ENCODE results near the gene DMD. TPM values are rescaled to one million over a fixed set of nuclear protein-coding genes. Genes with fewer than 3 reads are reported as not detected.

DMD gene
- total and polyA plus RNA-seq, 4 experiments from 2014 or later, result 0.18 to 0.55 (median 0.19) TPM; not detected in 1

- Histone ChIP-seq H3K27ac (ENCODE audit: low read depth, low read length) (no peak overlapping the region), H3K27me3 (ENCODE audit: insufficient read depth, low read length) (no peaks in the 10 kb centered on the region), H3K4me1 (ENCODE audit: insufficient read depth, low read length) (no peaks in the 10 kb centered on the region), H3K4me3 (ENCODE audit: low read length in 2 of 2) (no peak overlapping the region), H3K9me3 (ENCODE audit: control insufficient read depth in 1 of 2, low read length in 2 of 2) (no peaks in the 10 kb centered on the region), H3K36me3 (ENCODE audit: insufficient read depth, low read length) (no peaks in the 10 kb centered on the region)
- peaks cover 0 to 3% of the 10 kb centered on the region in 2 donors for H3K27me3 Mint-ChIP-seq
- intact Hi-C loops (cut with micrococcal nuclease), result no loop called here
- CTCF ChIA-PET (ENCODE audit: partially characterized antibody), result no interaction called here
- H3K36me3 Mint-ChIP-seq, result no peaks in the 10 kb centered on the region
- H3K4me3 Mint-ChIP-seq, result no peak overlapping the region
- peaks cover 0 to 7% (median under 1%) of the 10 kb centered on the region in 8 donors for H3K9me3 Mint-ChIP-seq
- DNase-seq, result no peak
- POLR2A ChIA-PET (ENCODE audit: partially characterized antibody), result no interaction called here
- no peak overlapping the region for H3K27ac Mint-ChIP-seq
- H3K4me1 Mint-ChIP-seq, result no peaks in the 10 kb centered on the region
Observed at GRCh38 chrX:31580227-31580626, 1631.1 kb downstream of the DMD start.

- H3K9me3 Mint-ChIP-seq, result no peaks in the 10 kb centered on the region
- Histone ChIP-seq H3K36me3 (ENCODE audit: insufficient read depth, low read length) (no peaks in the 10 kb centered on the region), H3K4me3 (ENCODE audit: low read length in 2 of 2) (no peak overlapping the region), H3K4me1 (ENCODE audit: insufficient read depth, low read length) (no peaks in the 10 kb centered on the region), H3K9me3 (ENCODE audit: control insufficient read depth in 1 of 2, low read length in 2 of 2) (no peaks in the 10 kb centered on the region), H3K27me3 (ENCODE audit: insufficient read depth, low read length) (no peaks in the 10 kb centered on the region), H3K27ac (ENCODE audit: low read depth, low read length) (no peak overlapping the region)
- H3K27me3 Mint-ChIP-seq, result no peaks in the 10 kb centered on the region
- no peaks in the 10 kb centered on the region for H3K4me1 Mint-ChIP-seq
- no peak overlapping the region for H3K27ac Mint-ChIP-seq
- ChIA-PET CTCF (ENCODE audit: partially characterized antibody) (no interaction called here), POLR2A (ENCODE audit: partially characterized antibody) (no interaction called here)
- H3K36me3 Mint-ChIP-seq, result no peaks in the 10 kb centered on the region
- no peak for DNase-seq
- H3K4me3 Mint-ChIP-seq, result no peak overlapping the region
- intact Hi-C loops (cut with micrococcal nuclease), result no loop called here
Observed at GRCh38 chrX:31572360-31572759, 1639.0 kb downstream of the DMD start.

GRCh38 chrX:31570658-31571057, 1640.7 kb downstream of the DMD start:
- H3K9me3 Mint-ChIP-seq, result no peaks in the 10 kb centered on the region
- intact Hi-C loops (cut with micrococcal nuclease), result no loop called here
- DNase-seq, result no peak
- no peaks in the 10 kb centered on the region for H3K36me3 ChIP-seq (ENCODE audit: insufficient read depth, low read length)
- no peaks in the 10 kb centered on the region for H3K27me3 Mint-ChIP-seq
- no peaks in the 10 kb centered on the region for H3K9me3 ChIP-seq (ENCODE audit: control insufficient read depth in 1 of 2, low read length in 2 of 2)
- no peak overlapping the region for H3K4me3 Mint-ChIP-seq
- H3K4me1 ChIP-seq (ENCODE audit: insufficient read depth, low read length), result no peaks in the 10 kb centered on the region
- H3K4me1 Mint-ChIP-seq, result no peaks in the 10 kb centered on the region
- ChIA-PET POLR2A (ENCODE audit: partially characterized antibody) (no interaction called here), CTCF (ENCODE audit: partially characterized antibody) (no interaction called here)
- H3K27ac Mint-ChIP-seq, result no peak overlapping the region
- H3K27ac ChIP-seq (ENCODE audit: low read depth, low read length), result no peak overlapping the region
- no peak overlapping the region for H3K4me3 ChIP-seq (ENCODE audit: low read length in 2 of 2)
- no peaks in the 10 kb centered on the region for H3K36me3 Mint-ChIP-seq
- no peaks in the 10 kb centered on the region for H3K27me3 ChIP-seq (ENCODE audit: insufficient read depth, low read length)

- Mint-ChIP-seq H3K4me1 (no peaks in the 10 kb centered on the region), H3K27me3 (no peaks in the 10 kb centered on the region), H3K9me3 (peaks cover 0 to 5% (median 0%) of the 10 kb centered on the region in 8 donors), H3K27ac (peak overlapping the region in 1 of 7 donors; percentile 30), H3K4me3 (no peak overlapping the region), H3K36me3 (no peaks in the 10 kb centered on the region)
- H3K27me3 ChIP-seq (ENCODE audit: insufficient read depth, low read length), result no peaks in the 10 kb centered on the region
- ChIA-PET CTCF (ENCODE audit: partially characterized antibody) (no interaction called here), POLR2A (ENCODE audit: partially characterized antibody) (no interaction called here)
- DNase-seq, result no peak
- intact Hi-C loops (cut with micrococcal nuclease), result no loop called here
- H3K36me3 ChIP-seq (ENCODE audit: insufficient read depth, low read length), result no peaks in the 10 kb centered on the region
- no peak overlapping the region for H3K4me3 ChIP-seq (ENCODE audit: low read length in 2 of 2)
- H3K4me1 ChIP-seq (ENCODE audit: insufficient read depth, low read length), result no peaks in the 10 kb centered on the region
- no peak overlapping the region for H3K27ac ChIP-seq (ENCODE audit: low read depth, low read length)
- no peaks in the 10 kb centered on the region for H3K9me3 ChIP-seq (ENCODE audit: control insufficient read depth in 1 of 2, low read length in 2 of 2)
Observed at GRCh38 chrX:31563792-31564191, 1647.6 kb downstream of the DMD start.

GRCh38 chrX:31555506-31555905, 1655.8 kb downstream of the DMD start:
- no peaks in the 10 kb centered on the region for H3K27me3 ChIP-seq (ENCODE audit: insufficient read depth, low read length)
- Mint-ChIP-seq H3K36me3 (no peaks in the 10 kb centered on the region), H3K27ac (no peak overlapping the region), H3K4me3 (no peak overlapping the region), H3K9me3 (peaks cover 0 to 5% (median 0%) of the 10 kb centered on the region in 8 donors), H3K4me1 (no peaks in the 10 kb centered on the region), H3K27me3 (no peaks in the 10 kb centered on the region)
- no peak overlapping the region for H3K27ac ChIP-seq (ENCODE audit: low read depth, low read length)
- H3K4me3 ChIP-seq (ENCODE audit: low read length in 2 of 2), result no peak overlapping the region
- no peak for DNase-seq
- no peaks in the 10 kb centered on the region for H3K36me3 ChIP-seq (ENCODE audit: insufficient read depth, low read length)
- CTCF ChIA-PET (ENCODE audit: partially characterized antibody), result no interaction called here
- intact Hi-C loops (cut with micrococcal nuclease), result no loop called here
- no peaks in the 10 kb centered on the region for H3K9me3 ChIP-seq (ENCODE audit: control insufficient read depth in 1 of 2, low read length in 2 of 2)
- H3K4me1 ChIP-seq (ENCODE audit: insufficient read depth, low read length), result no peaks in the 10 kb centered on the region
- POLR2A ChIA-PET (ENCODE audit: partially characterized antibody), result no interaction called here

- POLR2A ChIA-PET (ENCODE audit: partially characterized antibody), result no interaction called here
- intact Hi-C loops (cut with micrococcal nuclease), result no loop called here
- H3K4me1 Mint-ChIP-seq, result no peaks in the 10 kb centered on the region
Observed at GRCh38 chrX:31551913-31552312, 1659.4 kb downstream of the DMD start.

GRCh38 chrX:31550158-31550557, 1661.2 kb downstream of the DMD start:
- Histone ChIP-seq H3K4me1 (ENCODE audit: insufficient read depth, low read length) (no peaks in the 10 kb centered on the region), H3K9me3 (ENCODE audit: control insufficient read depth in 1 of 2, low read length in 2 of 2) (no peaks in the 10 kb centered on the region), H3K36me3 (ENCODE audit: insufficient read depth, low read length) (no peaks in the 10 kb centered on the region), H3K4me3 (ENCODE audit: low read length in 2 of 2) (no peak overlapping the region), H3K27ac (ENCODE audit: low read depth, low read length) (no peak overlapping the region), H3K27me3 (ENCODE audit: insufficient read depth, low read length) (no peaks in the 10 kb centered on the region)
- Mint-ChIP-seq H3K9me3 (peaks cover 0 to 1% (median 0%) of the 10 kb centered on the region in 8 donors), H3K4me1 (no peaks in the 10 kb centered on the region), H3K4me3 (no peak overlapping the region), H3K27ac (no peak overlapping the region), H3K36me3 (no peaks in the 10 kb centered on the region), H3K27me3 (no peaks in the 10 kb centered on the region)
- no peak for DNase-seq
- intact Hi-C loops (cut with micrococcal nuclease), result no loop called here
- ChIA-PET POLR2A (ENCODE audit: partially characterized antibody) (no interaction called here), CTCF (ENCODE audit: partially characterized antibody) (no interaction called here)

More at GRCh38 chrX:31551913-31552312, 1659.4 kb downstream of the DMD start:
- no peak for DNase-seq
- Histone ChIP-seq H3K4me3 (ENCODE audit: low read length in 2 of 2) (no peak overlapping the region), H3K36me3 (ENCODE audit: insufficient read depth, low read length) (no peaks in the 10 kb centered on the region), H3K27ac (ENCODE audit: low read depth, low read length) (no peak overlapping the region), H3K4me1 (ENCODE audit: insufficient read depth, low read length) (no peaks in the 10 kb centered on the region), H3K9me3 (ENCODE audit: control insufficient read depth in 1 of 2, low read length in 2 of 2) (no peaks in the 10 kb centered on the region), H3K27me3 (ENCODE audit: insufficient read depth, low read length) (no peaks in the 10 kb centered on the region)
- Mint-ChIP-seq H3K9me3 (no peaks in the 10 kb centered on the region), H3K27ac (no peak overlapping the region), H3K27me3 (no peaks in the 10 kb centered on the region), H3K36me3 (no peaks in the 10 kb centered on the region), H3K4me3 (no peak overlapping the region)
- CTCF ChIA-PET (ENCODE audit: partially characterized antibody), result no interaction called here

GRCh38 chrX:31547816-31548215, 1663.5 kb downstream of the DMD start:
- Mint-ChIP-seq H3K4me3 (no peak overlapping the region), H3K4me1 (no peaks in the 10 kb centered on the region), H3K9me3 (peaks cover 0 to 3% (median 0%) of the 10 kb centered on the region in 8 donors), H3K36me3 (no peaks in the 10 kb centered on the region), H3K27ac (no peak overlapping the region), H3K27me3 (no peaks in the 10 kb centered on the region)
- H3K36me3 ChIP-seq (ENCODE audit: insufficient read depth, low read length), result no peaks in the 10 kb centered on the region
- DNase-seq, result no peak
- no peak overlapping the region for H3K4me3 ChIP-seq (ENCODE audit: low read length in 2 of 2)
- CTCF ChIA-PET (ENCODE audit: partially characterized antibody), result no interaction called here
- intact Hi-C loops (cut with micrococcal nuclease), result no loop called here
- no peaks in the 10 kb centered on the region for H3K27me3 ChIP-seq (ENCODE audit: insufficient read depth, low read length)
- H3K9me3 ChIP-seq (ENCODE audit: control insufficient read depth in 1 of 2, low read length in 2 of 2), result no peaks in the 10 kb centered on the region
- no peaks in the 10 kb centered on the region for H3K4me1 ChIP-seq (ENCODE audit: insufficient read depth, low read length)
- no peak overlapping the region for H3K27ac ChIP-seq (ENCODE audit: low read depth, low read length)
- POLR2A ChIA-PET (ENCODE audit: partially characterized antibody), result no interaction called here
